Neuronal stem cell (in vitro differentiated cells): ENCODE results near the gene CSF1R.

Experiments
- DNase-seq: peaks from one replicate; pipeline ENCODE4 v3.0.0-alpha.2; 2013; ENCODE audit warnings: low spot score
- H2AFZ ChIP-seq: one replicate; pipeline ENCODE4 v1.6.1; 2013; ENCODE audit warnings: mild to moderate bottlenecking, low read length, inconsistent platforms
- H2AK5ac ChIP-seq: 2 replicates; pipeline ENCODE4 v1.6.1; 2013; ENCODE audit warnings: low read depth, mild to moderate bottlenecking, inconsistent platforms, low read length, moderate library complexity, mixed read lengths
- H2BK120ac ChIP-seq: 2 replicates; pipeline ENCODE4 v1.6.1; 2013; ENCODE audit warnings: low read depth, mild to moderate bottlenecking, inconsistent platforms, low read length, moderate library complexity, mixed read lengths
- H2BK12ac ChIP-seq: one replicate; pipeline ENCODE4 v1.6.1; 2013; ENCODE audit warnings: low read length, inconsistent platforms
- H2BK15ac ChIP-seq: 2 replicates; pipeline ENCODE4 v1.6.1; 2013; ENCODE audit warnings: mild to moderate bottlenecking, low read length, inconsistent platforms, mixed read lengths
- H2BK5ac ChIP-seq: one replicate; pipeline ENCODE4 v1.6.1; 2013; ENCODE audit warnings: inconsistent platforms, mild to moderate bottlenecking, low read length, moderate library complexity
- H3K14ac ChIP-seq: one replicate; pipeline ENCODE4 v1.6.1; 2013; ENCODE audit warnings: low read length, inconsistent platforms
- H3K18ac ChIP-seq: 2 replicates; pipeline ENCODE4 v1.6.1; 2013; ENCODE audit warnings: low read length, inconsistent platforms
- H3K23ac ChIP-seq: 2 replicates; pipeline ENCODE4 v1.6.1; 2013; ENCODE audit warnings: low read depth, mild to moderate bottlenecking, mixed read lengths, low read length, inconsistent platforms; ENCODE audit not compliant: poor library complexity
- H3K27ac ChIP-seq: replicated peaks from 3 replicates; pipeline ENCODE4 v1.5.1; 2013; ENCODE audit warnings: low read length, inconsistent platforms
- H3K27me3 ChIP-seq, 3 experiments: 2 replicates each; pipeline ENCODE4 v1.6.1; 2013; ENCODE audit warnings: low read length in 3 of 3, mild to moderate bottlenecking in 2 of 3, inconsistent platforms in 1 of 3, low read depth in 1 of 3, mixed read lengths in 1 of 3, moderate library complexity in 1 of 3; ENCODE audit not compliant: control insufficient read depth in 3 of 3, insufficient read depth in 3 of 3
- H3K36me3 ChIP-seq, 2 donors: replicated peaks in 1 of 2; 2 replicates each; pipeline ENCODE4 v1.6.1; 2013; ENCODE audit warnings: low read length in 2 of 2; ENCODE audit not compliant: control insufficient read depth in 2 of 2, insufficient read depth in 2 of 2
- H3K4ac ChIP-seq: 2 replicates; pipeline ENCODE4 v1.6.1; 2013; ENCODE audit warnings: inconsistent platforms, mild to moderate bottlenecking, low read length, moderate library complexity
- H3K4me1 ChIP-seq, 2 donors: 1 replicate in 1 of 2; 2 replicates in 1 of 2; pipeline ENCODE4 v1.6.1; 2013; ENCODE audit warnings: low read length in 2 of 2, low read depth in 1 of 2; ENCODE audit not compliant: control insufficient read depth in 2 of 2, insufficient read depth in 1 of 2
- H3K4me2 ChIP-seq: one replicate; pipeline ENCODE4 v1.6.1; 2013; ENCODE audit warnings: mild to moderate bottlenecking, low read length, inconsistent platforms; ENCODE audit not compliant: insufficient read depth, poor library complexity, severe bottlenecking
- H3K4me3 ChIP-seq, 2 donors: 2 replicates each; pipeline ENCODE4 v1.5.1; 2013; ENCODE audit warnings: low read length in 2 of 2, mild to moderate bottlenecking in 2 of 2, inconsistent platforms in 1 of 2, moderate library complexity in 1 of 2
- H3K79me1 ChIP-seq: one replicate; pipeline ENCODE4 v1.6.1; 2013; ENCODE audit warnings: low read depth, mild to moderate bottlenecking, inconsistent platforms, low read length, moderate library complexity
- H3K9ac ChIP-seq: one replicate; pipeline ENCODE4 v1.6.1; 2013; ENCODE audit warnings: mild to moderate bottlenecking, low read depth, low read length, inconsistent platforms; ENCODE audit not compliant: poor library complexity
- H3K9me3 ChIP-seq, 2 donors: replicated peaks in 1 of 2; 2 replicates each; pipeline versions ENCODE3 to v1.6.1; 2013; ENCODE audit warnings: low read length in 2 of 2, mild to moderate bottlenecking in 2 of 2, inconsistent platforms in 1 of 2, low read depth in 1 of 2, mixed read lengths in 1 of 2, moderate library complexity in 1 of 2; ENCODE audit not compliant: control insufficient read depth in 2 of 2, insufficient read depth in 1 of 2
- H4K8ac ChIP-seq: one replicate; pipeline ENCODE4 v1.6.1; 2013; ENCODE audit warnings: low read depth, mild to moderate bottlenecking, inconsistent platforms, low read length, moderate library complexity
- H4K91ac ChIP-seq: one replicate; pipeline ENCODE4 v1.6.1; 2013; ENCODE audit warnings: low read length, low read depth, mild to moderate bottlenecking, inconsistent platforms; ENCODE audit not compliant: poor library complexity
- WGBS, 2 donors: extraction: QIAGEN DNeasy Blood & Tissue Kit; methylation state at CpG; one replicate each; pipeline ENCODE4 v1.1.7; 2013; ENCODE audit warnings: missing lambda C conversion rate in 2 of 2, mixed read lengths in 1 of 2; ENCODE audit not compliant: insufficient read length in 2 of 2, insufficient replicate concordance in 1 of 2; ENCODE audit errors: extremely low coverage in 2 of 2; 5-methylcytosine and 5-hydroxymethylcytosine counted together

Gene CSF1R

GRCh38 chr5:150125334-150125733, 39.0 kb upstream of the CSF1R start:
- Histone ChIP-seq H3K4me1 (peaks cover 2 to 8% of the 10 kb centered on the region in 2 donors), H2BK120ac (no peak overlapping the region), H3K4ac (no peak overlapping the region), H3K14ac (no peak overlapping the region), H4K91ac (no peak overlapping the region), H3K18ac (no peak overlapping the region), H2BK5ac (no peak overlapping the region), H3K9ac (no peak overlapping the region), H4K8ac (no peak overlapping the region), H3K27me3 (no peaks in the 10 kb centered on the region), H3K4me2 (no peak overlapping the region), H3K4me3 (no peak overlapping the region), H2AFZ (no peak overlapping the region), H3K36me3 (peaks cover 0 to 3% of the 10 kb centered on the region in 2 donors), H3K27ac (no peak overlapping the region), H2BK12ac (no peak overlapping the region), H2BK15ac (no peak overlapping the region), H3K9me3 (no peaks in the 10 kb centered on the region), H3K79me1 (no peaks in the 10 kb centered on the region), H3K23ac (no peak overlapping the region), H2AK5ac (no peak overlapping the region)
- no CpG with 5 or more reads among the region's 10 CpGs for WGBS, 2 donors
- no peak for DNase-seq

GRCh38 chr5:150124596-150124995, 38.2 kb upstream of the CSF1R start:
- no peaks in the 10 kb centered on the region for H3K79me1 ChIP-seq
- H3K14ac ChIP-seq: no peak overlapping the region
- no peak overlapping the region for H3K18ac ChIP-seq
- H2BK15ac ChIP-seq: no peak overlapping the region
- H3K23ac ChIP-seq: peak overlapping the region; percentile 18
- no CpG with 5 or more reads among the region's 8 CpGs for WGBS, 2 donors
- no peak overlapping the region for H4K8ac ChIP-seq
- no peak overlapping the region for H2AFZ ChIP-seq
- H3K9me3 ChIP-seq: no peaks in the 10 kb centered on the region
- H3K4me2 ChIP-seq: no peak overlapping the region
- no peak overlapping the region for H2AK5ac ChIP-seq
- H4K91ac ChIP-seq: no peak overlapping the region
- peaks cover 0 to 3% of the 10 kb centered on the region in 2 donors for H3K36me3 ChIP-seq
- H2BK120ac ChIP-seq: no peak overlapping the region
- no peak overlapping the region for H3K9ac ChIP-seq
- no peak overlapping the region for H3K4ac ChIP-seq
- peaks cover 0 to 5% of the 10 kb centered on the region in 2 donors for H3K4me1 ChIP-seq
- DNase-seq: no peak
- no peaks in the 10 kb centered on the region for H3K27me3 ChIP-seq
- H2BK12ac ChIP-seq: no peak overlapping the region
- no peak overlapping the region for H2BK5ac ChIP-seq
- H3K4me3 ChIP-seq: no peak overlapping the region
- no peak overlapping the region for H3K27ac ChIP-seq

- Histone ChIP-seq H4K91ac (no peak overlapping the region), H2AK5ac (no peak overlapping the region), H3K9me3 (no peaks in the 10 kb centered on the region), H2BK5ac (no peak overlapping the region), H2BK12ac (no peak overlapping the region), H2AFZ (no peak overlapping the region), H3K4me2 (no peak overlapping the region), H3K18ac (peak overlapping the region; percentile 16), H4K8ac (no peak overlapping the region), H3K9ac (no peak overlapping the region), H2BK15ac (no peak overlapping the region), H2BK120ac (no peak overlapping the region), H3K27me3 (no peaks in the 10 kb centered on the region), H3K14ac (no peak overlapping the region), H3K4ac (no peak overlapping the region), H3K27ac (no peak overlapping the region), H3K23ac (peak overlapping the region; percentile 18), H3K36me3 (peaks cover 0 to 3% of the 10 kb centered on the region in 2 donors), H3K79me1 (no peaks in the 10 kb centered on the region), H3K4me3 (no peak overlapping the region), H3K4me1 (peaks cover 0 to 5% of the 10 kb centered on the region in 2 donors)
- WGBS, 2 donors: no CpG with 5 or more reads among the region's 11 CpGs
- no peak for DNase-seq
Measured at GRCh38 chr5:150124111-150124557, 37.8 kb upstream of the CSF1R start.

- Histone ChIP-seq H3K9me3 (no peaks in the 10 kb centered on the region), H3K9ac (no peak overlapping the region), H2BK120ac (no peak overlapping the region), H3K4me2 (no peak overlapping the region), H3K4me3 (no peak overlapping the region), H3K14ac (no peak overlapping the region), H2BK12ac (no peak overlapping the region), H2AK5ac (no peak overlapping the region), H2AFZ (no peak overlapping the region), H3K36me3 (no peaks in the 10 kb centered on the region), H3K18ac (no peak overlapping the region), H3K4ac (no peak overlapping the region), H2BK15ac (no peak overlapping the region), H3K4me1 (peaks cover 0 to 5% of the 10 kb centered on the region in 2 donors), H3K27ac (no peak overlapping the region), H4K91ac (no peak overlapping the region), H2BK5ac (no peak overlapping the region), H3K27me3 (no peaks in the 10 kb centered on the region), H4K8ac (no peak overlapping the region), H3K23ac (no peak overlapping the region), H3K79me1 (no peaks in the 10 kb centered on the region)
- no peak for DNase-seq
- no CpG with 5 or more reads among the region's 4 CpGs for WGBS, 2 donors
Measured at GRCh38 chr5:150123542-150123941, 37.2 kb upstream of the CSF1R start.
